K562 (cell line): ENCODE data around the gene TP53TG5. TPM values are rescaled to one million over a fixed set of nuclear protein-coding genes. Genes with fewer than 3 reads are reported as not detected.

ENCODE experiments used
- E2F6 ChIP-seq, 2 experiments: IDR thresholded peaks; 2 replicates each; pipeline ENCODE4 v1.6.1; 2011; ENCODE audit warnings: borderline replicate concordance in 1 of 2, control low read depth in 1 of 2, low read depth in 1 of 2, low read length in 1 of 2, mild to moderate bottlenecking in 1 of 2, mixed read lengths in 1 of 2, moderate library complexity in 1 of 2; ENCODE audit not compliant: insufficient read depth in 1 of 2, insufficient read length in 1 of 2, poor library complexity in 1 of 2, severe bottlenecking in 1 of 2; ENCODE audit errors: extremely low read depth in 1 of 2
- ETV1 ChIP-seq: fragments of 450-650 bp; conservative IDR thresholded peaks from 2 replicates; pipeline ENCODE4 v1.6.1; 2016; ENCODE audit warnings: missing genetic modification characterization, control low read depth, low read depth, missing compliant biosample characterization
- GABPB1 ChIP-seq: sonication (generic); formaldehyde crosslinking; IDR thresholded peaks from 2 replicates; pipeline ENCODE4 v1.8.0; 2022; ENCODE audit warnings: mild to moderate bottlenecking, missing genetic modification reagents
- NFIC ChIP-seq: fragments of 450-650 bp; IDR thresholded peaks from 2 replicates; pipeline ENCODE4 v1.6.1; 2017; ENCODE audit warnings: mild to moderate bottlenecking, inconsistent platforms
- SIN3B ChIP-seq: fragments of 450-650 bp; IDR thresholded peaks from 2 replicates; pipeline ENCODE4 v1.6.1; 2017; ENCODE audit warnings: low read depth, mild to moderate bottlenecking, moderate library complexity
- SMAD3 ChIP-seq: fragments of 450-650 bp; formaldehyde crosslinking; conservative IDR thresholded peaks from 2 replicates; pipeline ENCODE4 v1.4.0; 2020; ENCODE audit warnings: mild to moderate bottlenecking
- SMAD4 ChIP-seq: fragments of 250-450 bp; sonication (Bioruptor Pico); conservative IDR thresholded peaks from 2 replicates; pipeline ENCODE4 v1.8.0; 2021; ENCODE audit warnings: inconsistent platforms, mild to moderate bottlenecking, moderate library complexity
- SP2 ChIP-seq: IDR thresholded peaks from 2 replicates; pipeline ENCODE4 v1.6.1; 2011; ENCODE audit warnings: mild to moderate bottlenecking, low read depth, low read length, moderate library complexity; ENCODE audit not compliant: poor library complexity, severe bottlenecking; ENCODE audit errors: extremely low read depth
- TARDBP ChIP-seq: fragments of 450-650 bp; IDR thresholded peaks from 2 replicates; pipeline ENCODE4 v1.6.1; 2016
- TBL1XR1 ChIP-seq, 2 experiments: IDR thresholded peaks; 2 replicates each; pipeline ENCODE4 v1.6.1; 2012; ENCODE audit warnings: improper control_type of control experiment in 2 of 2, low read length in 2 of 2, mild to moderate bottlenecking in 1 of 2
- TCF7 ChIP-seq: sonication (generic); IDR thresholded peaks from 2 replicates; pipeline ENCODE4 v1.6.1; 2016; ENCODE audit warnings: antibody characterized with exemption, borderline replicate concordance
- TEAD2 ChIP-seq: fragments of 450-650 bp; IDR thresholded peaks from 2 replicates; pipeline ENCODE4 v1.6.1; 2016; ENCODE audit warnings: missing genetic modification characterization, control low read depth, missing compliant biosample characterization
- ZBTB11 ChIP-seq, 3 experiments: fragments of 200-800 bp in 1 of 3; fragments of 250-450 bp in 1 of 3; fragments of 450-650 bp in 1 of 3; sonication (Bioruptor Pico) in 1 of 3; sonication (Bioruptor generic) in 1 of 3; formaldehyde crosslinking in 1 of 3; IDR thresholded peaks; 2 replicates each; pipeline versions ENCODE4 v1.6.1 to v1.8.0; 2016 to 2022; ENCODE audit warnings: mild to moderate bottlenecking in 2 of 3, missing genetic modification characterization in 2 of 3, missing compliant biosample characterization in 1 of 3, moderate library complexity in 1 of 3
- ZBTB8A ChIP-seq: fragments of 450-650 bp; IDR thresholded peaks from 2 replicates; pipeline ENCODE4 v1.6.1; 2018; ENCODE audit warnings: mild to moderate bottlenecking, moderate library complexity; ENCODE audit not compliant: partially characterized antibody
- ZNF175 ChIP-seq: fragments of 200-800 bp; sonication (Bioruptor generic); IDR thresholded peaks from 2 replicates; pipeline ENCODE4 v1.6.1; 2016; ENCODE audit warnings: low read depth, mild to moderate bottlenecking, missing genetic modification characterization, missing compliant biosample characterization
- ZNF551 ChIP-seq: fragments of 250-450 bp; sonication (Bioruptor Pico); IDR thresholded peaks from 2 replicates; pipeline ENCODE4 v1.5.0; 2021; ENCODE audit warnings: mild to moderate bottlenecking, moderate library complexity
- polyA plus RNA-seq, 8 experiments: library from polyadenylated mRNA; depleted of rRNA in 4 of 8; stranded (reverse) in 5 of 8; unstranded in 3 of 8; fragments of >200 nt; fragmentation: Nextera tagmentation in 2 of 8; fragmentation: Illumina TruSeq in 1 of 8; extraction: Ambion mirVana in 2 of 8; extraction: Trizol in 1 of 8; gene quantifications; 2 replicates each; pipeline versions ENCODE4 v1.2.1 to v1.2.3, GENCODE V29; 2011 to 2014; ENCODE audit warnings: inconsistent platforms in 1 of 8, missing spikeins in 1 of 8
- total RNA-seq, 7 experiments: library from RNA; depleted of rRNA in 6 of 7; stranded (reverse); fragments of >200 nt in 6 of 7; fragmentation: Illumina TruSeq in 2 of 7; extraction: Trizol in 2 of 7; gene quantifications; 2 replicates each; pipeline versions ENCODE4 v1.2.1 to v1.2.3, GENCODE V29; 2011 to 2021; ENCODE audit warnings: low replicate concordance in 1 of 7
- TF ChIP-seq, protein P1 (sequence below): sonication (generic); formaldehyde crosslinking; IDR thresholded peaks from 2 replicates; pipeline ENCODE4 v1.8.1; 2023; ENCODE audit warnings: mild to moderate bottlenecking, missing genetic modification reagents
- TF ChIP-seq, protein P2 (sequence below): fragments of 250-450 bp; sonication (Bioruptor Pico); IDR thresholded peaks from 2 replicates; pipeline ENCODE4 v1.8.0; 2021; ENCODE audit warnings: borderline replicate concordance, mild to moderate bottlenecking, moderate library complexity; ENCODE audit not compliant: poor library complexity, severe bottlenecking

TP53TG5 gene
- total and polyA plus RNA-seq, 9 of the 15 experiments (the other 6 are each of a cell fraction or from before 2014, with no cell fraction given): 0.04 to 0.05 (median 0.04) TPM; not detected in 6

- TF ChIP-seq TBL1XR1 (IDR thresholded peaks at IDR 0.05; ENCODE audit: low read length in 2 of 2) (no peak; a peak in 1 of 4 replicates), TARDBP (no peak), TEAD2 (no peak), E2F6 (IDR thresholded peaks at IDR 0.05; ENCODE audit: borderline replicate concordance in 1 of 2, extremely low read depth in 1 of 2, insufficient read depth in 1 of 2, insufficient read length in 1 of 2, low read depth in 1 of 2, low read length in 1 of 2, poor library complexity in 1 of 2, severe bottlenecking in 1 of 2) (peak in 1 of 2 experiments; percentile 32), NFIC (peak; percentile 26), ETV1 (tag) (peak; percentile 75), SMAD4 (CRISPR knock-in tag) (peak; percentile 85), ZBTB8A (no peak), ZNF551 (CRISPR knock-in tag) (no peak), SMAD3 (0 out of 2 replicates have a peak, but pooled peaks have one; percentile 41), TCF7 (no peak), SP2 (peak; percentile 84), ZNF175 (CRISPR knock-in tag) (no peak), ZBTB11 (CRISPR knock-in tag; IDR thresholded peaks at IDR 0.05) (peak in 2 of 3 experiments; percentile 54 to 89; a peak in 3 of 6 replicates), SIN3B (peak; percentile 10; the same call in 1 of the 2 replicates), GABPB1 (CRISPR knock-in tag) (peak; percentile 90)
- TF ChIP-seq, protein P1, sequence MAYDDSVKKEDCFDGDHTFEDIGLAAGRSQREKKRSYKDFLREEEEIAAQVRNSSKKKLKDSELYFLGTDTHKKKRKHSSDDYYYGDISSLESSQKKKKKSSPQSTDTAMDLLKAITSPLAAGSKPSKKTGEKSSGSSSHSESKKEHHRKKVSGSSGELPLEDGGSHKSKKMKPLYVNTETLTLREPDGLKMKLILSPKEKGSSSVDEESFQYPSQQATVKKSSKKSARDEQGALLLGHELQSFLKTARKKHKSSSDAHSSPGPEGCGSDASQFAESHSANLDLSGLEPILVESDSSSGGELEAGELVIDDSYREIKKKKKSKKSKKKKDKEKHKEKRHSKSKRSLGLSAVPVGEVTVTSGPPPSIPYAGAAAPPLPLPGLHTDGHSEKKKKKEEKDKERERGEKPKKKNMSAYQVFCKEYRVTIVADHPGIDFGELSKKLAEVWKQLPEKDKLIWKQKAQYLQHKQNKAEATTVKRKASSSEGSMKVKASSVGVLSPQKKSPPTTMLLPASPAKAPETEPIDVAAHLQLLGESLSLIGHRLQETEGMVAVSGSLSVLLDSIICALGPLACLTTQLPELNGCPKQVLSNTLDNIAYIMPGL (CRISPR knock-in tag): no peak
- TF ChIP-seq, protein P2, sequence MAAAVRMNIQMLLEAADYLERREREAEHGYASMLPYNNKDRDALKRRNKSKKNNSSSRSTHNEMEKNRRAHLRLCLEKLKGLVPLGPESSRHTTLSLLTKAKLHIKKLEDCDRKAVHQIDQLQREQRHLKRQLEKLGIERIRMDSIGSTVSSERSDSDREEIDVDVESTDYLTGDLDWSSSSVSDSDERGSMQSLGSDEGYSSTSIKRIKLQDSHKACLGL (CRISPR knock-in tag): peak; percentile 60
Measured at GRCh38 chr20:45362804-45363610, 15.1 kb downstream of the TP53TG5 start, which contains the start of gene SYS1 (continued).
